Cardiac muscle cell (in vitro differentiated cells and primary cell): ENCODE data around the gene LRP5. TPM values are rescaled to one million over a fixed set of nuclear protein-coding genes. Genes with fewer than 3 reads are reported as not detected.

Experiments
- DNase-seq, 2 donors: peaks; one replicate each; pipeline versions ENCODE4 v3.0.0 to v3.0.0-alpha.2; 2010 to 2017; ENCODE audit warnings: low read depth in 1 of 2, low spot score in 1 of 2
- H3K27ac ChIP-seq: fragments of 200-600 bp; sonication (generic); 2 replicates; pipeline ENCODE4 v1.5.1; 2016
- H3K27me3 ChIP-seq: fragments of 200-600 bp; sonication (generic); 2 replicates; pipeline ENCODE4 v1.6.0; 2016; ENCODE audit warnings: control low read depth
- H3K36me3 ChIP-seq: fragments of 200-600 bp; sonication (generic); 2 replicates; pipeline ENCODE4 v1.5.1; 2016; ENCODE audit warnings: control low read depth
- H3K4me1 ChIP-seq: fragments of 200-600 bp; sonication (generic); 2 replicates; pipeline ENCODE4 v1.8.1; 2017; ENCODE audit warnings: low read depth, mild to moderate bottlenecking, mixed run types
- H3K4me3 ChIP-seq: fragments of 200-600 bp; sonication (generic); 2 replicates; pipeline ENCODE4 v1.5.1; 2016; ENCODE audit warnings: mild to moderate bottlenecking
- H3K9me3 ChIP-seq: fragments of 200-600 bp; sonication (generic); 2 replicates; pipeline ENCODE4 v1.5.1; 2017; ENCODE audit warnings: low read depth, mild to moderate bottlenecking, control low read depth
- CTCF ChIP-seq: IDR thresholded peaks from 2 replicates; pipeline ENCODE4 v1.5.1; 2012; ENCODE audit warnings: low read depth, mild to moderate bottlenecking, low read length
- polyA plus RNA-seq: library from polyadenylated mRNA; unstranded; fragments of >200 nt; fragmentation: Nextera tagmentation; extraction: Ambion mirVana; gene quantifications from 2 replicates; pipeline ENCODE4 v1.2.1, GENCODE V29; 2016
- total RNA-seq: library from RNA; depleted of rRNA; stranded (reverse); fragments of >200 nt; gene quantifications from 2 replicates; pipeline ENCODE4 v1.2.3, GENCODE V29; 2016

LRP5 gene
- total and polyA plus RNA-seq, 2 experiments from 2014 or later: 29.1 to 245 TPM

- DNase-seq: peak; percentile 33 to 49
- Histone ChIP-seq H3K27me3 (no peaks in the 10 kb centered on the region), H3K36me3 (no peaks in the 10 kb centered on the region), H3K4me1 (peaks cover 25% of the 10 kb centered on the region), H3K4me3 (peak overlapping the region; percentile 69), H3K27ac (peak overlapping the region; percentile 52), H3K9me3 (no peaks in the 10 kb centered on the region)
- no peak for TF ChIP-seq CTCF
These were observed 1.3 kb downstream of the LRP5 start for GRCh38 chr11:68313574-68314202.

GRCh38 chr11:68314203-68315170 is 2.1 kb downstream of the LRP5 start:
- Histone ChIP-seq H3K4me3 (peak overlapping the region; percentile 69), H3K27ac (peak overlapping the region; percentile 52), H3K4me1 (peaks cover 21% of the 10 kb centered on the region), H3K27me3 (no peaks in the 10 kb centered on the region), H3K36me3 (no peaks in the 10 kb centered on the region), H3K9me3 (no peaks in the 10 kb centered on the region)
- TF ChIP-seq CTCF: no peak
- peak; percentile 19 to 38 for DNase-seq

GRCh38 chr11:68315171-68315920 is 3.0 kb downstream of the LRP5 start:
- no peaks in the 10 kb centered on the region for H3K27me3 ChIP-seq
- peak in 1 of 2 donors; percentile 26 for DNase-seq
- H3K36me3 ChIP-seq: no peaks in the 10 kb centered on the region
- no peaks in the 10 kb centered on the region for H3K9me3 ChIP-seq
- peaks cover 15% of the 10 kb centered on the region for H3K4me1 ChIP-seq
- TF ChIP-seq CTCF: no peak
- H3K4me3 ChIP-seq: no peak overlapping the region
- H3K27ac ChIP-seq: peak overlapping the region; percentile 52

GRCh38 chr11:68317147-68317785 is 4.9 kb downstream of the LRP5 start:
- H3K4me1 ChIP-seq: peaks cover 15% of the 10 kb centered on the region
- no peak overlapping the region for H3K27ac ChIP-seq
- no peaks in the 10 kb centered on the region for H3K9me3 ChIP-seq
- H3K27me3 ChIP-seq: no peaks in the 10 kb centered on the region
- H3K36me3 ChIP-seq: no peaks in the 10 kb centered on the region
- no peak overlapping the region for H3K4me3 ChIP-seq
- TF ChIP-seq CTCF: no peak
- no peak for DNase-seq
